Vagina (tissue), 2 donors: ENCODE data around the gene LRRFIP2. TPM values are rescaled to one million over a fixed set of nuclear protein-coding genes. Genes with fewer than 3 reads are reported as not detected.

Source experiments
- DNase-seq, 2 donors: peaks; one replicate each; pipeline ENCODE4 v3.0.0-alpha.2; 2017; ENCODE audit errors: extremely low spot score in 2 of 2
- H3K27ac ChIP-seq: fragments of 200-600 bp; sonication (generic); one replicate; pipeline ENCODE4 v1.5.1; 2019
- H3K27me3 ChIP-seq: fragments of 200-600 bp; sonication (generic); one replicate; pipeline ENCODE4 v1.5.1; 2019
- H3K36me3 ChIP-seq, 2 donors: fragments of 200-600 bp; sonication (generic); one replicate each; pipeline ENCODE4 v1.5.1; 2017 to 2019
- H3K4me1 ChIP-seq: fragments of 200-600 bp; sonication (generic); one replicate; pipeline ENCODE4 v1.5.1; 2019
- H3K4me3 ChIP-seq, 2 donors: fragments of 200-600 bp; sonication (generic); 1 replicate in 1 of 2; 2 replicates in 1 of 2; pipeline ENCODE4 v1.5.1; 2016 to 2019
- H3K9me3 ChIP-seq: fragments of 200-600 bp; sonication (generic); one replicate; pipeline ENCODE4 v1.5.1; 2019
- CTCF ChIP-seq, 3 experiments: fragments of 450-650 bp in 2 of 3; fragments of 200-600 bp in 1 of 3; sonication (generic) in 1 of 3; IDR thresholded peaks; one replicate each; pipeline ENCODE4 v1.5.1; 2017 to 2019; ENCODE audit warnings: antibody characterized with exemption in 3 of 3, mild to moderate bottlenecking in 2 of 3, moderate library complexity in 2 of 3
- POLR2A ChIP-seq, 2 donors: fragments of 450-650 bp; IDR thresholded peaks; one replicate each; pipeline ENCODE4 v1.6.1; 2017; ENCODE audit warnings: antibody characterized with exemption in 2 of 2, mild to moderate bottlenecking in 2 of 2, moderate library complexity in 2 of 2
- POLR2AphosphoS5 ChIP-seq, 2 donors: sonication (generic); formaldehyde crosslinking; IDR thresholded peaks; one replicate each; pipeline ENCODE4 v1.9.0; 2017; ENCODE audit warnings: antibody characterized with exemption in 2 of 2, mild to moderate bottlenecking in 2 of 2, low read depth in 1 of 2; ENCODE audit not compliant: insufficient read depth in 1 of 2
- intact Hi-C: fragments of 100-400 bp; cut with DNase I; formaldehyde crosslinking; loops from one replicate; pipeline ENCODE4 v1.15.1; 2023
- total RNA-seq: library from RNA; depleted of rRNA; stranded (reverse); fragments of >200 nt; gene quantifications from one replicate; pipeline ENCODE4 v1.2.3, GENCODE V29; 2016

LRRFIP2 gene
- total RNA-seq, 1 donor from 2014 or later, result 74.2 TPM

- H3K36me3 ChIP-seq, result no peaks in the 10 kb centered on the region
- intact Hi-C loops, result no loop called here
- H3K27ac ChIP-seq, result no peak overlapping the region
- no peak overlapping the region for H3K4me3 ChIP-seq
- no peaks in the 10 kb centered on the region for H3K27me3 ChIP-seq
- no peak for TF ChIP-seq CTCF (IDR thresholded peaks at IDR 0.05)
- no peak for TF ChIP-seq POLR2A (IDR thresholded peaks at IDR 0.05)
- no peak for TF ChIP-seq POLR2AphosphoS5 (IDR thresholded peaks at IDR 0.05; ENCODE audit: insufficient read depth in 1 of 2, low read depth in 1 of 2)
- no peaks in the 10 kb centered on the region for H3K9me3 ChIP-seq
- no peak for DNase-seq
- peaks cover 5% of the 10 kb centered on the region for H3K4me1 ChIP-seq
These were observed 61.4 kb downstream of the LRRFIP2 start for GRCh38 chr3:37112987-37113386.

- Histone ChIP-seq H3K36me3 (no peaks in the 10 kb centered on the region), H3K4me3 (no peak overlapping the region), H3K9me3 (no peaks in the 10 kb centered on the region), H3K27me3 (no peaks in the 10 kb centered on the region), H3K27ac (no peak overlapping the region), H3K4me1 (peaks cover 5% of the 10 kb centered on the region)
- TF ChIP-seq POLR2AphosphoS5 (IDR thresholded peaks at IDR 0.05; ENCODE audit: insufficient read depth in 1 of 2, low read depth in 1 of 2), result no peak
- no peak for TF ChIP-seq CTCF (IDR thresholded peaks at IDR 0.05)
- TF ChIP-seq POLR2A (IDR thresholded peaks at IDR 0.05), result no peak
- DNase-seq, result no peak
- intact Hi-C loops, result no loop called here
These were observed 63.2 kb downstream of the LRRFIP2 start for GRCh38 chr3:37111199-37111598.

- Histone ChIP-seq H3K9me3 (no peaks in the 10 kb centered on the region), H3K4me3 (no peak overlapping the region), H3K36me3 (no peaks in the 10 kb centered on the region), H3K4me1 (peaks cover 5% of the 10 kb centered on the region), H3K27ac (no peak overlapping the region), H3K27me3 (no peaks in the 10 kb centered on the region)
- intact Hi-C loops, result no loop called here
- DNase-seq, result no peak
- TF ChIP-seq CTCF (IDR thresholded peaks at IDR 0.05), result no peak
- no peak for TF ChIP-seq POLR2AphosphoS5 (IDR thresholded peaks at IDR 0.05; ENCODE audit: insufficient read depth in 1 of 2, low read depth in 1 of 2)
- TF ChIP-seq POLR2A (IDR thresholded peaks at IDR 0.05), result no peak
These were observed 66.5 kb downstream of the LRRFIP2 start for GRCh38 chr3:37107846-37108245.

- TF ChIP-seq CTCF (IDR thresholded peaks at IDR 0.05), result no peak
- no peak for TF ChIP-seq POLR2A (IDR thresholded peaks at IDR 0.05)
- no peak for TF ChIP-seq POLR2AphosphoS5 (IDR thresholded peaks at IDR 0.05; ENCODE audit: insufficient read depth in 1 of 2, low read depth in 1 of 2)
- intact Hi-C loops, result no loop called here
- Histone ChIP-seq H3K4me3 (no peak overlapping the region), H3K27ac (no peak overlapping the region), H3K36me3 (no peaks in the 10 kb centered on the region), H3K4me1 (no peaks in the 10 kb centered on the region), H3K9me3 (no peaks in the 10 kb centered on the region), H3K27me3 (no peaks in the 10 kb centered on the region)
- no peak for DNase-seq
These were observed 71.1 kb downstream of the LRRFIP2 start for GRCh38 chr3:37103103-37103808.

- no peaks in the 10 kb centered on the region for H3K36me3 ChIP-seq
- H3K9me3 ChIP-seq, result no peaks in the 10 kb centered on the region
- H3K4me1 ChIP-seq, result no peaks in the 10 kb centered on the region
- H3K4me3 ChIP-seq, result no peak overlapping the region
- no peaks in the 10 kb centered on the region for H3K27me3 ChIP-seq
- no peak for DNase-seq
- H3K27ac ChIP-seq, result no peak overlapping the region
- TF ChIP-seq POLR2A (IDR thresholded peaks at IDR 0.05) (no peak), CTCF (IDR thresholded peaks at IDR 0.05) (no peak), POLR2AphosphoS5 (IDR thresholded peaks at IDR 0.05; ENCODE audit: insufficient read depth in 1 of 2, low read depth in 1 of 2) (no peak)
- intact Hi-C loops, result no loop called here
These were observed 74.0 kb downstream of the LRRFIP2 start for GRCh38 chr3:37100411-37100810.
